Measurements from ENCODE around the gene KIF12. TPM values are rescaled to one million over a fixed set of nuclear protein-coding genes. Genes with fewer than 3 reads are reported as not detected.

KIF12 gene
- total and polyA plus RNA-seq, 2 of the 13 experiments (the other 11 are each of a cell fraction or from before 2014, with no cell fraction given), result 1.8 to 12.5 TPM

DNA sequence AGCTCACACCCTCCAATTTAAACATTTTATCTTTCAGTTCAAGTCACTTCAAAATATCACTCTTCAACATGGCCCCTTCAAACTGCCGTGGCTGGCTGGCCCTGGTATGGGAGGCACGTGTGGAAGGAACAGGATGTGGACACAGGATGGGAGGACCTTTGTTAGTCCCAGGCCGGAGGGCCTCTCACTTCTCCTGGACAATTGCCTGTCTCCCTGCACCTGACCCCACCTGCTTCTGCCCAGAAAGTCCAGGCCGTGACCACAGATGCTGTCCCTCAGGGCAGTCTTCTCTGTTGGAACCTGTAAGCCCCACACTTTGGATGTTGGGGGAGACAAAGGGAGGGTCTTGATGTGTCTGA lies 40.4 kb downstream of the KIF12 start (continued):
- TF ChIP-seq, protein P1, sequence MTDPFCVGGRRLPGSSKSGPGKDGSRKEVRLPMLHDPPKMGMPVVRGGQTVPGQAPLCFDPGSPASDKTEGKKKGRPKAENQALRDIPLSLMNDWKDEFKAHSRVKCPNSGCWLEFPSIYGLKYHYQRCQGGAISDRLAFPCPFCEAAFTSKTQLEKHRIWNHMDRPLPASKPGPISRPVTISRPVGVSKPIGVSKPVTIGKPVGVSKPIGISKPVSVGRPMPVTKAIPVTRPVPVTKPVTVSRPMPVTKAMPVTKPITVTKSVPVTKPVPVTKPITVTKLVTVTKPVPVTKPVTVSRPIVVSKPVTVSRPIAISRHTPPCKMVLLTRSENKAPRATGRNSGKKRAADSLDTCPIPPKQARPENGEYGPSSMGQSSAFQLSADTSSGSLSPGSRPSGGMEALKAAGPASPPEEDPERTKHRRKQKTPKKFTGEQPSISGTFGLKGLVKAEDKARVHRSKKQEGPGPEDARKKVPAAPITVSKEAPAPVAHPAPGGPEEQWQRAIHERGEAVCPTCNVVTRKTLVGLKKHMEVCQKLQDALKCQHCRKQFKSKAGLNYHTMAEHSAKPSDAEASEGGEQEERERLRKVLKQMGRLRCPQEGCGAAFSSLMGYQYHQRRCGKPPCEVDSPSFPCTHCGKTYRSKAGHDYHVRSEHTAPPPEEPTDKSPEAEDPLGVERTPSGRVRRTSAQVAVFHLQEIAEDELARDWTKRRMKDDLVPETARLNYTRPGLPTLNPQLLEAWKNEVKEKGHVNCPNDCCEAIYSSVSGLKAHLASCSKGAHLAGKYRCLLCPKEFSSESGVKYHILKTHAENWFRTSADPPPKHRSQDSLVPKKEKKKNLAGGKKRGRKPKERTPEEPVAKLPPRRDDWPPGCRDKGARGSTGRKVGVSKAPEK (CRISPR knock-in tag; IDR thresholded peaks at IDR 0.05; ENCODE audit: borderline replicate concordance), result 0 out of 2 replicates have a peak, but pooled peaks have one; percentile 36
- TF ChIP-seq RBAK (CRISPR knock-in tag; IDR thresholded peaks at IDR 0.05) (no peak), MTA3 (CRISPR knock-in tag; IDR thresholded peaks at IDR 0.05) (no peak), ZNF646 (CRISPR knock-in tag; IDR thresholded peaks at IDR 0.05) (no peak), ZNF691 (CRISPR knock-in tag; IDR thresholded peaks at IDR 0.05; ENCODE audit: borderline replicate concordance, low read depth) (0 out of 2 replicates have a peak, but pooled peaks have one; percentile 22), TBX2 (CRISPR knock-in tag; IDR thresholded peaks at IDR 0.05; ENCODE audit: borderline replicate concordance) (0 out of 2 replicates have a peak, but pooled peaks have one; percentile 0), ZSCAN9 (CRISPR knock-in tag; IDR thresholded peaks at IDR 0.05; ENCODE audit: borderline replicate concordance) (peak; percentile 42; the same call in 1 of the 2 replicates), MED13 (CRISPR knock-in tag; IDR thresholded peaks at IDR 0.05) (no peak), FOXK2 (IDR thresholded peaks at IDR 0.05) (no peak), HDAC1 (CRISPR knock-in tag; IDR thresholded peaks at IDR 0.05) (no peak), ZNF354B (CRISPR knock-in tag; IDR thresholded peaks at IDR 0.05) (no peak), THAP7 (CRISPR knock-in tag; IDR thresholded peaks at IDR 0.05) (peak; percentile 52; the same call in 1 of the 2 replicates), FOXA3 (CRISPR knock-in tag; IDR thresholded peaks at IDR 0.05) (no peak), GATAD2A (CRISPR knock-in tag; IDR thresholded peaks at IDR 0.05) (0 out of 2 replicates have a peak, but pooled peaks have one; percentile 29), ZNF230 (CRISPR knock-in tag; IDR thresholded peaks at IDR 0.05) (0 out of 2 replicates have a peak, but pooled peaks have one; percentile 23)
- TF ChIP-seq, protein P2, sequence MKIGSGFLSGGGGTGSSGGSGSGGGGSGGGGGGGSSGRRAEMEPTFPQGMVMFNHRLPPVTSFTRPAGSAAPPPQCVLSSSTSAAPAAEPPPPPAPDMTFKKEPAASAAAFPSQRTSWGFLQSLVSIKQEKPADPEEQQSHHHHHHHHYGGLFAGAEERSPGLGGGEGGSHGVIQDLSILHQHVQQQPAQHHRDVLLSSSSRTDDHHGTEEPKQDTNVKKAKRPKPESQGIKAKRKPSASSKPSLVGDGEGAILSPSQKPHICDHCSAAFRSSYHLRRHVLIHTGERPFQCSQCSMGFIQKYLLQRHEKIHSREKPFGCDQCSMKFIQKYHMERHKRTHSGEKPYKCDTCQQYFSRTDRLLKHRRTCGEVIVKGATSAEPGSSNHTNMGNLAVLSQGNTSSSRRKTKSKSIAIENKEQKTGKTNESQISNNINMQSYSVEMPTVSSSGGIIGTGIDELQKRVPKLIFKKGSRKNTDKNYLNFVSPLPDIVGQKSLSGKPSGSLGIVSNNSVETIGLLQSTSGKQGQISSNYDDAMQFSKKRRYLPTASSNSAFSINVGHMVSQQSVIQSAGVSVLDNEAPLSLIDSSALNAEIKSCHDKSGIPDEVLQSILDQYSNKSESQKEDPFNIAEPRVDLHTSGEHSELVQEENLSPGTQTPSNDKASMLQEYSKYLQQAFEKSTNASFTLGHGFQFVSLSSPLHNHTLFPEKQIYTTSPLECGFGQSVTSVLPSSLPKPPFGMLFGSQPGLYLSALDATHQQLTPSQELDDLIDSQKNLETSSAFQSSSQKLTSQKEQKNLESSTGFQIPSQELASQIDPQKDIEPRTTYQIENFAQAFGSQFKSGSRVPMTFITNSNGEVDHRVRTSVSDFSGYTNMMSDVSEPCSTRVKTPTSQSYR (CRISPR knock-in tag; IDR thresholded peaks at IDR 0.05; ENCODE audit: borderline replicate concordance), result 0 out of 2 replicates have a peak, but pooled peaks have one; percentile 18
